ENCODE data around the gene GSTP1.
"Not testable (repeated sequence)": the region's sequence is repeated elsewhere in the genome, so short reads cannot be mapped to it uniquely, and the experiment has no call there.

Gene GSTP1

DNA sequence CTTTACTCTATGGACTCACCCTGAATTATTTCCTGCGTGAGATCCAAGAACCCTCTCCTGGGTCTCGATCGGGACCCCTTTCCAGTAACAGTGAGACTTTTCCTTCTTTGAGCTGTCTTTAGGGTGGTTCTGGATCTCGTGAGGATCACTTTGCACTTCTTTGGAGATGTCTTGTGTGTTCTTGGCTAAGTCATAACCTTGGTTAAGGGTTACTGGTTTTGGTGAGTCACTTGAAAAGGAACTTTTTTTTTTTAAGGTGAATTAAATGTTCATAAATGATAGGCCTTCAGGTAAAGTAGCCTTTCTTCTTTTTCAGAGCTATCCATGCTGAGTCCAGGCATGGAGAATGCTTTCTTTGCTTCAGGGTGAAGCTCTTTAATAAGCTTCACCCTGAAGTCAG is 19.4 kb upstream of the GSTP1 start:
- no peak for DNase-seq

DNA sequence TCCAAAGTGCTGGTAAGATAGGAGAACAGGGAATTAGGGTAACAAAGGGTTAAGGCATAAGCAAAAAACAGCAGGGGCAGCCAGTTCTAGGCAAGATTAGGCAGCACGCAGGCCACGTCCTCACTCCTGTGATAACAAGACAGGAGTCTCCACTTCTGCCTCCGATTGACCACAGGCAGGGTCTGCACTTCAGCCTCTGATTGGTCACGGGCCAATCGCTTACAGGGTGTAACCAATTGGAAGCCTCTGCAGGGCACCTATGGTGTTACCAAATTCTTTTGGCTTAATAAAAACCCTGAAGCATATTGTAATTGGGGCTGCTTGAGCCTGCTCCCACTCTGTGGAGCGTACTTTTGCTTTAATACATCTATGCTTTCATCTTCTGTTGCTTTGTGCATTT is 12.2 kb upstream of the GSTP1 start:
- DNase-seq = no peak

DNA sequence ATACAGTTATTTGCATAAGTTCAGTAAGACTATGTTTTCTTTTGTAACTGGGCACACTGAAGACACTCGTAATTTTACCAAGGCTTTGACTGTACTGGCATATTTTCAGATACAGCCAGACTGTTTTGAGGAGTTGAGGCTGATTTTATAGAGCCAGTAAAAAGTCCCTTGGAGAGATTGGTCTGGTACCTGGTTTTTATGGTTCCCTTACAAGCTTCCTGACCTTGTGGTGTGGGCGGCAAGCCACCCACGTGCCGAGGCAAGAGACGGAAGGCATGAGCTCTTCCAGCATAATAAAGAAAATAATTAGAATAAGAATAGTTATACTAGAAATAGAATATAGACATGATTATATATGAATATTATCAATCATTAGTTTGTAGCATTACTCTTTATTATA is 11.3 kb upstream of the GSTP1 start:
- no peak for DNase-seq

DNA sequence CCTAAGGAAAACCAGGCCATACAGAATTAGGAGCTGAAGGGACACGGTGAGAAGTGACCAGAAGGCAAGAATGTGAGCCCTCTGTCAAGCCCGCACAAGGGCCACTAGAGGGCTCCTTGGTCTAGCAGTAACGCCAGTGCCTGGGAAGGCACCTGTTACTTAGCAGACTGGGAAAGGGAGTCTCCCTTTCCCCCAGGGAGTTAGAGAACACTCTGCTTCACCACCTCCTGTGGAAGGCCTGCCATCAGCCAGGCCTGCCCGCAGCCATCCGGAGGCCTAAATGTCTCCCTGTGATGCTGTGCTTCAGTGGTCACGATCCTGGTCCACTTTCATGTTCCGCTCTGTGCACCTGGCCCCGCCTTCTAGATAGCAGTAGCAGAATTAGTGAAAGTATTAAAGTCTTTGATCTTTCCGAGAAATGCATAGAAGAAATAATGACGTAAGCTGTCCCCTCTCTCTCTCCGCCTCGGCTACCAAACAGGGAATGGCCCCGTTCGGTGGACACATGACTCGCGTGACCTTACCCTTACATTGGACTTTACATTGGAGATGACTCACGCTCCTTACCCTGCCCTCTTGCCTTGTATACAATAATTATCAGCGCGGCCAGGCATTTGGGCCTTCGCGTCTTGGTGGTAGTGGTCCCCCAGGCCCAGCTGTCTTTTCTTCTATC is 10.7 kb upstream of the GSTP1 start:
- peak; percentile 39 for DNase-seq

DNA sequence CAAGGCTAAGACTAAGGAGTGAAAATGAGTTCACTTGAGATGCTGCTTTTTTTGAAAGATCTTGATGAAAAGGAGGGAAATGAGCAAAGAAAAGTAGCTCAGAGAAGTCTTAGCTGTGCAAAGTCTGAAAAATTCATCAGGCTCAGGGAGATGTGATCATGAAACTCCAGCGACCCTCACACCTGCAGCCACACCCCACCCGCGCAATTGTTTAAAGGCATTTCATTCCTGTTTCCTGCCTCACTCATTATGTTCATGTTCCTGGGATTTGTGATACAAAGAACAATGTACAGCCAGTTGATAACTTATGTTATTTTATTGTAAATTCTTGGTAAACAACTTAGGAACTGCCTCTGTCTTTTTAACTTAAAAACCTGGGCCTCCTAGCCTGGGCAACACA is 8.7 kb upstream of the GSTP1 start:
- no peak for DNase-seq

DNA sequence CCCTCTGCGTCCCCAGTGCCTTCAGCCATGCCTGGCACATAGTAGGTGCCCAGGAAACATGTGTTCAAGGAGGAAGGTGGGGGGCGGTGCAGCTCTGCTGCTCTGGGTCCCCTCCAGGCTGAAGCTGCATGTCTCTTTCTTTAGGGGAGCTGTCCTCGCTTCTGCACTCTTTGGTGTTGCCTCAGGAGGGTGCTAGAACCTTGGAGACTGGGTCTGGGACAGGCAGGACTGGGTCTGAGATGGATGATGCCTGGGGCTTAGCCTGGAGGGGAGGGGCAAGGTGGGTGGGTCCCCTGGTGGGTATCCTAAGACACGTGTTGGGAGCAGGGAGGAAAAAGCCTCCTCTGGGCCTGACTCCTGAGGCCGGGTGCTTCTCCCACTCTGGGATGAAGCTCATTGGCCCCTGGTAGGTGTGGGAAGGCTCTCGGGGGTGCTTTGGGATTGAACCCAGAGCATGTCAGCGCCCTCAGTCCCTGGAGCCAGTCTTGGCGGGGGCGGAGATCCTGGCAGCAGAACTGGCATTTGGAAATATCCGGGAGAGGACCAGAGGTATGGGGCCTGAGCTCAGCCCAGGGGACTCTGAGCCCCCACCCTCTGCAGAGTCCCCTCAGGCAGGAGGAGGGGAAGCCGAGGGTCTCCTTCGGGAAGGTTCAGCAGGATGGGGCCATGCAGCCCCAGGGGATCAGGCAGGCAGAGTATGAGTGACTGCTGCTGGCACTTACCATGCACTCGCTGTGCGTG is 6.7 kb upstream of the GSTP1 start:
- DNase-seq = no peak

DNA sequence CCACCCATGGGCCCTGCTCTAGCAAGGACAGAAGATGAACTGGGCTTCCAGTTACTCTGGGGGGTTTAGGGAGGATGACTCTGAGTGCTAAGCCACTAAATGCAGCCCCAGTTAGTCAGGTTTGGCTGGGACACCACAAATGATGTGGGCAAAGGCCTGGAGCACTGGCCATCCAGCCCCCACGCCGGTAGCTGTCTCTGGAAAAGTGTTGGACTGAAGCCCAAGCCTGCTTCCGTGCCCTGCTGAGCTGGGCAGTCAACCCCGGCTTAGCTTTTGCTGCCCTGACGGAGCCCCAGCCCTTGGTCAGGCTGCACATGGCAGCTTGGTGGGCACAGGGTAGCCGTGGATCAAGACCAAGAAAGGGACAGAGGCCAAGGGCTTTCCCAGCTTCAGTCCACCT is 5.7 kb upstream of the GSTP1 start:
- no peak for DNase-seq

DNA sequence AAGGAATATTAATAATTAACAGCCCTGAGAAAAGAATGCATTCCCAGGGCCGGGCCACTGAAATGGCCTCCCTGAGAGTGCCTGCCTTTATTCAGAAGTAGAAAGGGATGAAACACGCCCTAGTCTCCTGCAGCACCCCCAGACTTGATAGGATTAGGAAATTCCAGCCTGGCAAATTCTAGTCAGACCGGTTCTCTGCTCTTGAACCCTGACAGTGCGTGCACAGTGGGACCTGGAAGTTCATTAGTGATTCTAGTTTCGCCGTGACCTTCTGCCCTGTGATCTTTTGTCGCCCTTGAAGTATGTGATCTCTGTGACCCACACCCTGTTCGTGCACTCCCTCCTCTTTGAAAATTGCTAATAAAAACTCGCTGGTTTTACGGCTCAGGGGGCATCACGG is 2.1 kb upstream of the GSTP1 start:
- no peak for DNase-seq

DNA sequence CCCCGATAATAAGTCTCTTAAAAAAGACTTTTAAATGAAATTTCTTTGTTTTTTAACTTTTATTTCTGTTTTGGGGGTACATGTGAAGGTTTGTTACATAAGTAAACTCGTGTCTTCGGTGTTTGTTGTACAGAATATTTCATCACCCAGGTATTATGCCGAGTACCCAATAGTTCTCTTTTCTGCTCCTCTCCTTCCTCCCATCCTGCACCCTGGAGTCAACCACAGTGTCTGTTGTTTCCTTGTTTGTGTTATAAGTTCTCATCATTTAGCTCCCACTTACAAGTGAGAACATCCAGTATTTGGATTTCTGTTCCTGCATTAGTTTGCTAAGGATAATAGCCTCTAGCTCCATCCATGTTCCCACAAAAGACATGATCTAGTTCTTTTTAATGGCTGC is 1.6 kb upstream of the GSTP1 start:
- no peak for DNase-seq

DNA sequence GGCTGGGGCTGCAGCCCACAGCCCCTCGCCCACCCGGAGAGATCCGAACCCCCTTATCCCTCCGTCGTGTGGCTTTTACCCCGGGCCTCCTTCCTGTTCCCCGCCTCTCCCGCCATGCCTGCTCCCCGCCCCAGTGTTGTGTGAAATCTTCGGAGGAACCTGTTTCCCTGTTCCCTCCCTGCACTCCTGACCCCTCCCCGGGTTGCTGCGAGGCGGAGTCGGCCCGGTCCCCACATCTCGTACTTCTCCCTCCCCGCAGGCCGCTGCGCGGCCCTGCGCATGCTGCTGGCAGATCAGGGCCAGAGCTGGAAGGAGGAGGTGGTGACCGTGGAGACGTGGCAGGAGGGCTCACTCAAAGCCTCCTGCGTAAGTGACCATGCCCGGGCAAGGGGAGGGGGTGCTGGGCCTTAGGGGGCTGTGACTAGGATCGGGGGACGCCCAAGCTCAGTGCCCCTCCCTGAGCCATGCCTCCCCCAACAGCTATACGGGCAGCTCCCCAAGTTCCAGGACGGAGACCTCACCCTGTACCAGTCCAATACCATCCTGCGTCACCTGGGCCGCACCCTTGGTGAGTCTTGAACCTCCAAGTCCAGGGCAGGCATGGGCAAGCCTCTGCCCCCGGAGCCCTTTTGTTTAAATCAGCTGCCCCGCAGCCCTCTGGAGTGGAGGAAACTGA is 731 bp downstream of the GSTP1 start:
- peak; percentile 46 for DNase-seq

DNA sequence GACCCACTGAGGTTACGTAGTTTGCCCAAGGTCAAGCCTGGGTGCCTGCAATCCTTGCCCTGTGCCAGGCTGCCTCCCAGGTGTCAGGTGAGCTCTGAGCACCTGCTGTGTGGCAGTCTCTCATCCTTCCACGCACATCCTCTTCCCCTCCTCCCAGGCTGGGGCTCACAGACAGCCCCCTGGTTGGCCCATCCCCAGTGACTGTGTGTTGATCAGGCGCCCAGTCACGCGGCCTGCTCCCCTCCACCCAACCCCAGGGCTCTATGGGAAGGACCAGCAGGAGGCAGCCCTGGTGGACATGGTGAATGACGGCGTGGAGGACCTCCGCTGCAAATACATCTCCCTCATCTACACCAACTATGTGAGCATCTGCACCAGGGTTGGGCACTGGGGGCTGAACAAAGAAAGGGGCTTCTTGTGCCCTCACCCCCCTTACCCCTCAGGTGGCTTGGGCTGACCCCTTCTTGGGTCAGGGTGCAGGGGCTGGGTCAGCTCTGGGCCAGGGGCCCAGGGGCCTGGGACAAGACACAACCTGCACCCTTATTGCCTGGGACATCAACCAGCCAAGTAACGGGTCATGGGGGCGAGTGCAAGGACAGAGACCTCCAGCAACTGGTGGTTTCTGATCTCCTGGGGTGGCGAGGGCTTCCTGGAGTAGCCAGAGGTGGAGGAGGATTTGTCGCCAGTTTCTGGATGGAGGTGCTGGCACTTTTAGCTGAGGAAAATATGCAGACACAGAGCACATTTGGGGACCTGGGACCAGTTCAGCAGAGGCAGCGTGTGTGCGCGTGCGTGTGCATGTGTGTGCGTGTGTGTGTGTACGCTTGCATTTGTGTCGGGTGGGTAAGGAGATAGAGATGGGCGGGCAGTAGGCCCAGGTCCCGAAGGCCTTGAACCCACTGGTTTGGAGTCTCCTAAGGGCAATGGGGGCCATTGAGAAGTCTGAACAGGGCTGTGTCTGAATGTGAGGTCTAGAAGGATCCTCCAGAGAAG is 1.6 kb downstream of the GSTP1 start:
- no peak for DNase-seq

DNA sequence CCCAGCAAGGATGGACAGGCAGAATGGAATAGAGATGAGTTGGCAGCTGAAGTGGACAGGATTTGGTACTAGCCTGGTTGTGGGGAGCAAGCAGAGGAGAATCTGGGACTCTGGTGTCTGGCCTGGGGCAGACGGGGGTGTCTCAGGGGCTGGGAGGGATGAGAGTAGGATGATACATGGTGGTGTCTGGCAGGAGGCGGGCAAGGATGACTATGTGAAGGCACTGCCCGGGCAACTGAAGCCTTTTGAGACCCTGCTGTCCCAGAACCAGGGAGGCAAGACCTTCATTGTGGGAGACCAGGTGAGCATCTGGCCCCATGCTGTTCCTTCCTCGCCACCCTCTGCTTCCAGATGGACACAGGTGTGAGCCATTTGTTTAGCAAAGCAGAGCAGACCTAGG is 2.3 kb downstream of the GSTP1 start:
- DNase-seq = no peak

DNA sequence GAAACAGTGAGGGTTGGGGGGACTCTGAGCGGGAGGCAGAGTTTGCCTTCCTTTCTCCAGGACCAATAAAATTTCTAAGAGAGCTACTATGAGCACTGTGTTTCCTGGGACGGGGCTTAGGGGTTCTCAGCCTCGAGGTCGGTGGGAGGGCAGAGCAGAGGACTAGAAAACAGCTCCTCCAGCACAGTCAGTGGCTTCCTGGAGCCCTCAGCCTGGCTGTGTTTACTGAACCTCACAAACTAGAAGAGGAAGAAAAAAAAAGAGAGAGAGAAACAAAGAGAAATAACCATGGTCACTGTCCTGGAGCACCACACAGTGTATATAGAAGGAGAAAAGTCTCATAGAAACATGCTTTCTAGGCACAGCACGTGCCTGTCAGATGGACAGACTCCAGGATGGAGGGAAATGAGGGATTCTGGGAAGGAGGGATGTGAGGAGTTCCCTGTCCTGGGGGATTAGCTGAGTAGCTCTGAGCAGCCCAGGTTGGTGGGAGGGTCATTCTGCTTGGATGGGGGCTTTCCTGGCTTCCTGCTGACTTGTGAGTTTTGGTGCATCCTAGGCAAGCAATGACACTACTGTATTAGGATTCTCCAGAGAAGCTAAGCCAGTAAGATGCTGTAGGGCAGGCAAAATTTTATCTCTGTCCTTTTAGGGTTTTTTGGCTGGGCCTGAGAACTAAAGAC is 3.1 kb downstream of the GSTP1 start:
- no peak for DNase-seq

DNA sequence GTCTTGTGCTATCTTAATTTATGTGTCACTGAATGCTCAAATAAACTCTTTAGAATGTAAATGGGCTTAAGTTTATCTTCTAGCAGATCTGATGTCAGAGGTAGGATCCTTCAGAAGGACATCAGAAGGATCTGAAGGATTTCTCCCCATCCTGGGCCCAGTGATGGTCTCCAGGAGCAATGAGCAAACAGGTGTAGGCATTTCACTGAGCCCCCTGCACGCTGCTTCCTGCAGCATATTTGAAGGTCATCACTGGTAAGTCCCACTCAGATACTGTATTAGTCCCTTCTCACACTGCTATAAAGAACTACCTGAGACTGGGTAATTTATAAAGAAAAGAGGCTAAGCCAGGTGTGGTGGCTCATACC is 4.5 kb downstream of the GSTP1 start:
- no peak for DNase-seq

DNA sequence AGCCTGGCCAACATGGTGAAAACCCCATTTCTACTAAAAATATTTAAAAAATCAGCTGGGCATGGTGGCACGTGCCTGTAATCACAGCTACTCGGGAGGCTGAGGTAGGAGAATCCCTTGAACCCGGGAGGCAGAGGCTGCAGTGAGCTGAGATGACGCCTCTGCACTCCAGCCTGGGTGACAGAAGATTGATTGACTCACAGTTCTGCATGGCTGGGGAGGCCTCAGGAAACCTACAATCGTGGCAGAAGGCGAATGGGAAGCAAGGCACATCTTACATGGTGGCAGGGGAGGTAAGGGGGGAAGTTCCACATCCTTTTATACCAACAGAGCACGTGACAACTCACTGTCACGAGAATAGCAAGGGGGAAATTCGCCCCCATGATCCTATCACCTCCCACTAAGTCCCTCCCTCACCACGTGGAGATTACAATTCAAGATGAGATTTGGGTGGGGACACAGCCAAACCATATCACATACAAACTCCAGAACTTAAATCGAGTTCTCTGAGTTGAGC is 5.3 kb downstream of the GSTP1 start:
- not testable (repeated sequence) for DNase-seq

DNA sequence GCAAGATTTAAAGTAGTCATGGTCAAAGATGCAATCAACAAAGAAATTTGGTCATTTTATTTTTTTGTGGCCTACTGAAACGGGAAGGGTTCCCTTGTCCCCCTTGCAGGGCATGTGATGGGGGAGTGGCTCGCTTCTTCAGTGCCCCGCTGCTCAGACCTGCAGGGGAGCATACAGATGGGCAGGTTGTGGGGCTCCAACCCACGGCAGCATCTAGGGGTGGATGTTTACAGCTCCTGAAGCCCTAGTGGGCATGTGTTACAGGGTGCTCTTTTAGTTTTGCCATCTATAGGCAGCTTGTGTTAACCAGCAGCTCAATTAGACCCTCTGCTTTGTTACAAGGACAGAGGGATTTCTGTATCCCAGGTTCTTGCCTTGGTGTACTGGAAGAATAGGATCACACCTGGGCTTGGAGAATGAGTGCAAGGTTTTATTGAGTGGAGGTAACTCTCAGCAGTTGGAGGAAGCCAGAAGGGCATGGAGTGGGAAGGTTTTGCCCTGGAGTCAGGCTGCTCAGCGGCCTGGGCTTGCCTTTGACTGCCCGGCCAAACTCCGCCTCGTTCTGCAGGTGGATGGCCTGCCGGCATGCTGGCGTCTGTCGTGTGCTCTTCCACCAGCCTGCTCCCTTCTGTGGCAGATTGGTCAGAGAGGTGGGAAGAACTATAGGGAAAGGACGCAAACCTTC is 9.4 kb downstream of the GSTP1 start:
- no peak for DNase-seq

DNA sequence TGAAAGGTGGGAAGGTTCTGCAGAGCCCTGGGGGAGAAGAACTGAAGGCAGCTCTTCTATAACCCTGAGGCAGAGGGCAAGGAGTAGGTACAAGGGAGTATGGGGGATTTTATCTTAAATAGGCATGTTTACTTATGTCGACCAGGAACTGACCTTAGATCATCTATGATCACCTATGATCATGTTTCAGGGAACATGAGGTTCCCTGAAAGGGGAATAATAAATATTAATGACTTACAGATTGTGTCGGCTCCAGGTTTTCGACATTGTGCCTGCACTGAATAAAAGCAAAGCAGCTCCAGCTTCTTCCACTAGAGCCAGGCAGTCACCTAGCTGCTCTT is 9.9 kb downstream of the GSTP1 start:
- DNase-seq = no peak

DNA sequence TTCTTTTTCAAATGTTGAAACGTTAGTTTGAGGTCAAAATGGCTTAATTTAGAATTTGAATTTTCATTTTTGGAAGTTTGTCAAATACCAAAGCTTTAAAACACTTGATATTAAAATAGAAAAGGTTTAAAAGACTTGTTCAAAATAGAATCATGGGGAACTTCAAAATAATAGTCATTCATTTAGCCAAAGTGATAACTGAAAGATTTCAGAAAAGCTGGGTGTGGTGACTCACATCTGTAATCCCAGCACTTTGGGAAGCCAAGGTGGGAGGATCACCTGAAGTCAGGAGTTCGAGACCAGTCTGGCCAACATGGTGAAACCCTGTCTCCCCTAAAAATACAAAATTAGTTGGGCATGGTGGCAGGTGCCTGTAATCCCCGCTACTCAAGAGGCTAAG is 10.9 kb downstream of the GSTP1 start:
- DNase-seq = no peak

DNA sequence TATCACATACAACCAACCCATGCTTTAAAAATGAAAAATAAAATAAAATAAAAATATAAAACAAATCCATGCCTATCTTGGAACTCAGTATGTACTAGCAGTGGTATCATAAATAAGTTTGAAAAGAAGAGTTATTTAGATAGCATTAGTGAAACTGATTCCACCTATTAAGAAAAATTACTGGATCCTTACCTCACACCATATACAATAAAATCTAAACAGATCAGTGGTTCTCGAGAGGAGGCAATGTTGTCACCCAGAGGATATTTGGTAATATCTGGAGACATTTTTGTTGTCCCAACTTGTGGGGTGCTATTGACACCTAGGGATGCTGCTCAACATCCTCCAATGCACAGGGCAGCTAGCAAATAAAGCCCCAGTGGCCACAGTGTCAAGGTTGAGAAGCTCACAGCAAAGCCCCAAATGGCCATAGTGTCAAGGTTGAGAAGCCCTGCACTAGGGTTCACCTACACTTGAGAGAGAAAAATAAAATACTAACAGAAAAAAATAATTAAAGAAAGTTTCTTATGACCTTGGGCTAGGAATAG is 13.2 kb downstream of the GSTP1 start:
- DNase-seq = no peak

DNA sequence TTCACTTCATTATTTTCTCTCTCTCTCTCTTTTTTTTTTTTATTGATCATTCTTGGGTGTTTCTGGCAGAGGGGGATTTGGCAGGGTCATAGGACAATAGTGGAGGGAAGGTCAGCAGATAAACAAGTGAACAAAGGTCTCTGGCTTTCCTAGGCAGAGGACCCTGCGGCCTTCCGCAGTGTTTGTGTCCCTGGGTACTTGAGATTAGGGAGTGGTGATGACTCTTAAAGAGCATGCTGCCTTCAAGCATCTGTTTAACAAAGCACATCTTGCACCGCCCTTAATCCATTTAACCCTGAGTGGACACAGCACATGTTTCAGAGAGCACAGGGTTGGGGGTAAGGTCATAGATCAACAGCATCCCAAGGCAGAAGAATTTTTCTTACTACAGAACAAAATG is 13.8 kb downstream of the GSTP1 start:
- DNase-seq = not testable (repeated sequence)

DNA sequence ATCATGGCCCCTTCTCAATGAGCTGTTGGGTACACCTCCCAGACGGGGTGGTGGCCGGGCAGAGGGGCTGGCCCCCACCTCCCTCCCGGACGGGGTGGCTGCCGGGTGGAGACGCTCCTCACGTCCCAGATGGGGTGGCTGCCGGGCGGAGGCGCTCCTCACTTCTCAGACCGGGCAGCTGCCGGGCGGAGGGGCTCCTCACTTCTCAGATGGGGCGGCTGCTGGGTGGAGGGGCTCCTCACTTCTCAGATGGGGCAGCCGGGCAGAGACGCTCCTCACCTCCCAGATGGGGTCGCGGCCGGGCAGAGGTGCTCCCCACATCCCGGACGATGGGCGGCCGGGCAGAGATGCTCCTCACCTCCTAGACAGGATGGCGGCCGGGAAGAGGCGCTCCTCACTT is 14.4 kb downstream of the GSTP1 start:
- DNase-seq = not testable (repeated sequence)

All from fibroblast of upper back skin (primary cell).